OCI-LY1 (cell line): ENCODE data around the gene ZBTB20.

Experiments used
- CTCF ChIP-seq: fragments of 200-600 bp; sonication (generic), shearing (Covaris generic); IDR thresholded peaks from 2 replicates; pipeline ENCODE4 v1.5.1; 2017; ENCODE audit warnings: mild to moderate bottlenecking, antibody characterized with exemption, low read length, moderate library complexity, mixed read lengths
- EZH2 ChIP-seq: fragments of 200-600 bp; sonication (generic), shearing (Covaris generic); IDR thresholded peaks from 2 replicates; pipeline ENCODE4 v1.8.0; 2017; ENCODE audit warnings: borderline replicate concordance, mixed run types, mild to moderate bottlenecking, antibody characterized with exemption, low read length, moderate library complexity, mixed read lengths

GRCh38 chr3:115052906-115053305, 94.2 kb downstream of the ZBTB20 start:
- no peak for TF ChIP-seq CTCF
- no peak for TF ChIP-seq EZH2
